WTC11 (cell line): ENCODE data around the gene HMCN1. TPM values are rescaled to one million over a fixed set of nuclear protein-coding genes. Genes with fewer than 3 reads are reported as not detected.
A peak's percentile ranks its signal among the peaks of the same experiment; 100 is the strongest.

Source experiments
- ATAC-seq: fragments of 200-7000 bp; cut with Tn5 transposase; 2 replicates; pipeline ENCODE4 v1.10.0; 2021; ENCODE audit warnings: mild to moderate bottlenecking, moderate library complexity
- CTCF ChIA-PET: fragments of 300-600 bp; sonication (Branson Sonifier 250); formaldehyde crosslinking; loops from one replicate; lab custom pipeline; 2021; ENCODE audit warnings: antibody characterized with exemption; lab: Charles Lee
- POLR2A ChIA-PET: fragments of 350-600 bp; sonication (Branson Sonifier 250); formaldehyde crosslinking; loops from one replicate; lab custom pipeline; 2021; ENCODE audit warnings: antibody characterized with exemption; lab: Charles Lee
- DNase-seq: peaks from one replicate; pipeline ENCODE4 v3.0.0; 2021; ENCODE audit warnings: low spot score
- H3K27ac Mint-ChIP-seq: 2 replicates; pipeline ENCODE4 v1.8.0; 2021; ENCODE audit warnings: mixed read lengths
- H3K27me3 Mint-ChIP-seq: 2 replicates; pipeline ENCODE4 v1.8.0; 2021; ENCODE audit warnings: low read depth, mild to moderate bottlenecking, moderate library complexity, mixed read lengths
- H3K36me3 Mint-ChIP-seq: 2 replicates; pipeline ENCODE4 v1.8.0; 2021; ENCODE audit warnings: mixed read lengths
- H3K4me1 Mint-ChIP-seq: 2 replicates; pipeline ENCODE4 v1.8.0; 2022; ENCODE audit warnings: mixed read lengths
- H3K4me3 Mint-ChIP-seq: 2 replicates; pipeline ENCODE4 v1.8.0; 2021; ENCODE audit warnings: mild to moderate bottlenecking, moderate library complexity, mixed read lengths
- H3K9me3 Mint-ChIP-seq: 2 replicates; pipeline ENCODE4 v1.8.0; 2021; ENCODE audit warnings: mixed read lengths
- ATF1 ChIP-seq: sonication (generic); formaldehyde crosslinking; IDR thresholded peaks from 2 replicates; pipeline ENCODE4 v1.8.1; 2023; ENCODE audit warnings: mild to moderate bottlenecking, moderate library complexity, missing genetic modification reagents
- ESRRA ChIP-seq: sonication (generic); formaldehyde crosslinking; IDR thresholded peaks from 2 replicates; pipeline ENCODE4 v1.8.1; 2022; ENCODE audit warnings: mild to moderate bottlenecking, missing genetic modification reagents, borderline replicate concordance
- FOXK1 ChIP-seq: sonication (generic); formaldehyde crosslinking; IDR thresholded peaks from 2 replicates; pipeline ENCODE4 v1.8.0; 2022; ENCODE audit warnings: mild to moderate bottlenecking, moderate library complexity, missing genetic modification reagents
- FOXP1 ChIP-seq: sonication (generic); formaldehyde crosslinking; IDR thresholded peaks from 2 replicates; pipeline ENCODE4 v1.8.0; 2022; ENCODE audit warnings: missing genetic modification reagents, mild to moderate bottlenecking, moderate library complexity, borderline replicate concordance
- HMGA2 ChIP-seq: fragments of 250-450 bp; sonication (Bioruptor Pico); IDR thresholded peaks from 2 replicates; pipeline ENCODE4 v1.4.0; 2021; ENCODE audit warnings: mild to moderate bottlenecking, moderate library complexity
- JUN ChIP-seq: sonication (generic); formaldehyde crosslinking; IDR thresholded peaks from 2 replicates; pipeline ENCODE4 v1.8.0; 2023; ENCODE audit warnings: mild to moderate bottlenecking, missing genetic modification reagents
- KAT7 ChIP-seq: sonication (generic); formaldehyde crosslinking; IDR thresholded peaks from 2 replicates; pipeline ENCODE4 v1.8.1; 2023; ENCODE audit warnings: missing genetic modification reagents, mild to moderate bottlenecking, borderline replicate concordance
- NR2C2 ChIP-seq: sonication (generic); formaldehyde crosslinking; IDR thresholded peaks from 2 replicates; pipeline ENCODE4 v1.8.0; 2022; ENCODE audit warnings: mild to moderate bottlenecking, missing genetic modification reagents
- NR3C1 ChIP-seq: sonication (generic); formaldehyde crosslinking; conservative IDR thresholded peaks from 2 replicates; pipeline ENCODE4 v1.8.1; 2023; ENCODE audit warnings: low read depth, mild to moderate bottlenecking, missing genetic modification reagents
- ZNF232 ChIP-seq: sonication (generic); formaldehyde crosslinking; IDR thresholded peaks from 2 replicates; pipeline ENCODE4 v1.8.0; 2022; ENCODE audit warnings: mild to moderate bottlenecking, missing genetic modification reagents
- ZNF317 ChIP-seq: sonication (generic); formaldehyde crosslinking; IDR thresholded peaks from 2 replicates; pipeline ENCODE4 v1.8.1; 2023; ENCODE audit warnings: low read depth, mild to moderate bottlenecking, moderate library complexity, missing genetic modification reagents, borderline replicate concordance
- ZNF396 ChIP-seq: fragments of 250-450 bp; sonication (Bioruptor Pico); IDR thresholded peaks from 2 replicates; pipeline ENCODE4 v1.8.0; 2021; ENCODE audit warnings: mild to moderate bottlenecking, moderate library complexity, borderline replicate concordance
- ZNF416 ChIP-seq: fragments of 250-450 bp; sonication (Bioruptor Pico); IDR thresholded peaks from 2 replicates; pipeline ENCODE4 v1.9.0; 2021; ENCODE audit warnings: mild to moderate bottlenecking, inconsistent platforms
- ZNF671 ChIP-seq: fragments of 250-450 bp; sonication (Bioruptor Pico); IDR thresholded peaks from 2 replicates; pipeline ENCODE4 v1.8.0; 2021; ENCODE audit warnings: mild to moderate bottlenecking
- total RNA-seq: library from RNA; stranded (reverse); gene quantifications from 3 replicates; pipeline ENCODE4 v1.2.3, GENCODE V29; 2021
- TF ChIP-seq, protein P1 (sequence below): sonication (generic); formaldehyde crosslinking; IDR thresholded peaks from 2 replicates; pipeline ENCODE4 v1.8.1; 2022; ENCODE audit warnings: low read depth, missing genetic modification reagents, borderline replicate concordance
- TF ChIP-seq, protein P2 (sequence below): fragments of 250-450 bp; sonication (Bioruptor Pico); IDR thresholded peaks from 2 replicates; pipeline ENCODE4 v1.8.0; 2021; ENCODE audit warnings: mild to moderate bottlenecking
- TF ChIP-seq, protein P3 (sequence below): sonication (generic); formaldehyde crosslinking; conservative IDR thresholded peaks from 2 replicates; pipeline ENCODE4 v1.8.1; 2023; ENCODE audit warnings: mild to moderate bottlenecking, low read depth, missing genetic modification reagents, moderate library complexity
- TF ChIP-seq, protein P4 (sequence below): sonication (generic); formaldehyde crosslinking; IDR thresholded peaks from 2 replicates; pipeline ENCODE4 v1.8.1; 2022; ENCODE audit warnings: missing genetic modification reagents, borderline replicate concordance
- TF ChIP-seq, protein P5 (sequence below): fragments of 200-600 bp; IDR thresholded peaks from 2 replicates; pipeline ENCODE4 v1.8.0; 2022; ENCODE audit warnings: antibody characterized with exemption
- TF ChIP-seq, protein P6 (sequence below): fragments of 250-450 bp; sonication (Bioruptor Pico); IDR thresholded peaks from 2 replicates; pipeline ENCODE4 v2.1.2; 2022; ENCODE audit warnings: mild to moderate bottlenecking, moderate library complexity
- TF ChIP-seq, protein P7 (sequence below): sonication (generic); formaldehyde crosslinking; IDR thresholded peaks from 2 replicates; pipeline ENCODE4 v1.8.0; 2022; ENCODE audit warnings: mild to moderate bottlenecking, missing genetic modification reagents
- TF ChIP-seq, protein P8 (sequence below): sonication (generic); formaldehyde crosslinking; IDR thresholded peaks from 2 replicates; pipeline ENCODE4 v1.8.1; 2022; ENCODE audit warnings: mild to moderate bottlenecking, missing genetic modification reagents, moderate library complexity, borderline replicate concordance
- TF ChIP-seq, protein P9 (sequence below): fragments of 250-450 bp; sonication (Bioruptor Pico); IDR thresholded peaks from 2 replicates; pipeline ENCODE4 v1.9.0; 2021; ENCODE audit warnings: mild to moderate bottlenecking

The HMCN1 gene
- total RNA-seq, 1 experiment from 2014 or later: 5.6 TPM

DNA sequence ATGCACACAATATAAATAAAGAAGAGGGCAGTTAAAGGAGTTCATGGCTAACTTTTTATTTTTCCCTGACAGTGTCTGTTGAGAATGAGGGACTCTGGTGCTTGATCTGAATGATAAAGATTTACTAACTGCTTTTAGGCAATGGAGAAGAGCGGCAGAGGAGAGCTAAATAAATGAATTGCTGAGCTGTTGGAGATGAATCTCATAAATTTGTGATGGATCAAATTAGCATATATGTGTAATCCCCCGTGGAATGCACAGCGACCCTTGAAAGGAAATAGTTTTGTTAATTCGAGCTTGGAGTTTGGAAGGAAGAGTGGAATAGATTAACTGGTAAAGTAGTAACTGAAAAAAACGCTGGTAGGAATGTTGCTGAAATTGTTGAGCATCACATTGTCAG is 40.2 kb downstream of the HMCN1 start (continued):
- TF ChIP-seq, protein P1, sequence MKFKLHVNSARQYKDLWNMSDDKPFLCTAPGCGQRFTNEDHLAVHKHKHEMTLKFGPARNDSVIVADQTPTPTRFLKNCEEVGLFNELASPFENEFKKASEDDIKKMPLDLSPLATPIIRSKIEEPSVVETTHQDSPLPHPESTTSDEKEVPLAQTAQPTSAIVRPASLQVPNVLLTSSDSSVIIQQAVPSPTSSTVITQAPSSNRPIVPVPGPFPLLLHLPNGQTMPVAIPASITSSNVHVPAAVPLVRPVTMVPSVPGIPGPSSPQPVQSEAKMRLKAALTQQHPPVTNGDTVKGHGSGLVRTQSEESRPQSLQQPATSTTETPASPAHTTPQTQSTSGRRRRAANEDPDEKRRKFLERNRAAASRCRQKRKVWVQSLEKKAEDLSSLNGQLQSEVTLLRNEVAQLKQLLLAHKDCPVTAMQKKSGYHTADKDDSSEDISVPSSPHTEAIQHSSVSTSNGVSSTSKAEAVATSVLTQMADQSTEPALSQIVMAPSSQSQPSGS (CRISPR knock-in tag): no peak
- TF ChIP-seq, protein P2, sequence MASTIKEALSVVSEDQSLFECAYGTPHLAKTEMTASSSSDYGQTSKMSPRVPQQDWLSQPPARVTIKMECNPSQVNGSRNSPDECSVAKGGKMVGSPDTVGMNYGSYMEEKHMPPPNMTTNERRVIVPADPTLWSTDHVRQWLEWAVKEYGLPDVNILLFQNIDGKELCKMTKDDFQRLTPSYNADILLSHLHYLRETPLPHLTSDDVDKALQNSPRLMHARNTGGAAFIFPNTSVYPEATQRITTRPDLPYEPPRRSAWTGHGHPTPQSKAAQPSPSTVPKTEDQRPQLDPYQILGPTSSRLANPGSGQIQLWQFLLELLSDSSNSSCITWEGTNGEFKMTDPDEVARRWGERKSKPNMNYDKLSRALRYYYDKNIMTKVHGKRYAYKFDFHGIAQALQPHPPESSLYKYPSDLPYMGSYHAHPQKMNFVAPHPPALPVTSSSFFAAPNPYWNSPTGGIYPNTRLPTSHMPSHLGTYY (CRISPR knock-in tag): no peak
- TF ChIP-seq HMGA2: no peak
- TF ChIP-seq ATF1 (CRISPR knock-in tag): no peak
- TF ChIP-seq ZNF671: no peak
- no peak for TF ChIP-seq FOXP1 (CRISPR knock-in tag)
- TF ChIP-seq NR3C1 (CRISPR knock-in tag): no peak
- no peak for TF ChIP-seq NR2C2 (CRISPR knock-in tag)
- TF ChIP-seq ESRRA (CRISPR knock-in tag): no peak

DNA sequence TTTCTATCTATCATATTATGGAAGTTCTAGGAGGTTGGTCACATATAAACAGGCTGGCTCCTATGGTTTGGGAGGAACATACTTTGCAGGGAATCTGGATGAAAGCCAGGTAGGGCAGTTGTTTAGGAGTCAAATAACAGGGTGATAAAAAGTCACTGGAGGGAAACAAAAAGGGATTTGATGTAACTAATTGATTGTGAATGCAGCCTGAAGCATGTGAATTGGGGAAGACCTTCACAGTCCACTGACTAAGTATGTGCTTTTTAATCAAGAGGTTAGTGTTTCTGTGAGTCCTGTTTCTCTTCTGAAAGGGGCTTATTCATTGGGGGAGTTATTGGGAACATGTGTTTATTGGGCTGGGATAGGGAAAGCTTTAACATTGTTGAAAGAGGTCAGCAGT is 41.3 kb downstream of the HMCN1 start:
- ChIA-PET POLR2A (interaction anchor here (0.6 kb wide), 1 partner anchor 77 kb away, joined by 8 read pairs; no protein-coding TSS in a partner anchor), CTCF (interaction anchor here (1.3 kb wide), 1 partner anchor 38 kb away, joined by 3 read pairs; no protein-coding TSS in a partner anchor)
- ATAC-seq (peak; percentile 72), DNase-seq (no peak)
- Mint-ChIP-seq H3K4me1 (peaks cover 26% of the 10 kb centered on the region), H3K9me3 (peaks cover 8% of the 10 kb centered on the region), H3K4me3 (no peak overlapping the region), H3K27me3 (no peaks in the 10 kb centered on the region), H3K27ac (peak overlapping the region; percentile 18), H3K36me3 (peaks cover 6% of the 10 kb centered on the region; the same call in 1 of the 2 replicates)
- TF ChIP-seq, protein P3, sequence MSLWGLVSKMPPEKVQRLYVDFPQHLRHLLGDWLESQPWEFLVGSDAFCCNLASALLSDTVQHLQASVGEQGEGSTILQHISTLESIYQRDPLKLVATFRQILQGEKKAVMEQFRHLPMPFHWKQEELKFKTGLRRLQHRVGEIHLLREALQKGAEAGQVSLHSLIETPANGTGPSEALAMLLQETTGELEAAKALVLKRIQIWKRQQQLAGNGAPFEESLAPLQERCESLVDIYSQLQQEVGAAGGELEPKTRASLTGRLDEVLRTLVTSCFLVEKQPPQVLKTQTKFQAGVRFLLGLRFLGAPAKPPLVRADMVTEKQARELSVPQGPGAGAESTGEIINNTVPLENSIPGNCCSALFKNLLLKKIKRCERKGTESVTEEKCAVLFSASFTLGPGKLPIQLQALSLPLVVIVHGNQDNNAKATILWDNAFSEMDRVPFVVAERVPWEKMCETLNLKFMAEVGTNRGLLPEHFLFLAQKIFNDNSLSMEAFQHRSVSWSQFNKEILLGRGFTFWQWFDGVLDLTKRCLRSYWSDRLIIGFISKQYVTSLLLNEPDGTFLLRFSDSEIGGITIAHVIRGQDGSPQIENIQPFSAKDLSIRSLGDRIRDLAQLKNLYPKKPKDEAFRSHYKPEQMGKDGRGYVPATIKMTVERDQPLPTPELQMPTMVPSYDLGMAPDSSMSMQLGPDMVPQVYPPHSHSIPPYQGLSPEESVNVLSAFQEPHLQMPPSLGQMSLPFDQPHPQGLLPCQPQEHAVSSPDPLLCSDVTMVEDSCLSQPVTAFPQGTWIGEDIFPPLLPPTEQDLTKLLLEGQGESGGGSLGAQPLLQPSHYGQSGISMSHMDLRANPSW (CRISPR knock-in tag): no peak
- TF ChIP-seq, protein P4, sequence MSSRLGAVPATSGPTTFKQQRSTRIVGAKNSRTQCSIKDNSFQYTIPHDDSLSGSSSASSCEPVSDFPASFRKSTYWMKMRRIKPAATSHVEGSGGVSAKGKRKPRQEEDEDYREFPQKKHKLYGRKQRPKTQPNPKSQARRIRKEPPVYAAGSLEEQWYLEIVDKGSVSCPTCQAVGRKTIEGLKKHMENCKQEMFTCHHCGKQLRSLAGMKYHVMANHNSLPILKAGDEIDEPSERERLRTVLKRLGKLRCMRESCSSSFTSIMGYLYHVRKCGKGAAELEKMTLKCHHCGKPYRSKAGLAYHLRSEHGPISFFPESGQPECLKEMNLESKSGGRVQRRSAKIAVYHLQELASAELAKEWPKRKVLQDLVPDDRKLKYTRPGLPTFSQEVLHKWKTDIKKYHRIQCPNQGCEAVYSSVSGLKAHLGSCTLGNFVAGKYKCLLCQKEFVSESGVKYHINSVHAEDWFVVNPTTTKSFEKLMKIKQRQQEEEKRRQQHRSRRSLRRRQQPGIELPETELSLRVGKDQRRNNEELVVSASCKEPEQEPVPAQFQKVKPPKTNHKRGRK: no peak
- TF ChIP-seq ZNF396 (CRISPR knock-in tag): no peak
- TF ChIP-seq FOXK1: no peak
- no peak for TF ChIP-seq ZNF416 (CRISPR knock-in tag)
- no peak for TF ChIP-seq KAT7 (CRISPR knock-in tag)
- TF ChIP-seq, protein P5, sequence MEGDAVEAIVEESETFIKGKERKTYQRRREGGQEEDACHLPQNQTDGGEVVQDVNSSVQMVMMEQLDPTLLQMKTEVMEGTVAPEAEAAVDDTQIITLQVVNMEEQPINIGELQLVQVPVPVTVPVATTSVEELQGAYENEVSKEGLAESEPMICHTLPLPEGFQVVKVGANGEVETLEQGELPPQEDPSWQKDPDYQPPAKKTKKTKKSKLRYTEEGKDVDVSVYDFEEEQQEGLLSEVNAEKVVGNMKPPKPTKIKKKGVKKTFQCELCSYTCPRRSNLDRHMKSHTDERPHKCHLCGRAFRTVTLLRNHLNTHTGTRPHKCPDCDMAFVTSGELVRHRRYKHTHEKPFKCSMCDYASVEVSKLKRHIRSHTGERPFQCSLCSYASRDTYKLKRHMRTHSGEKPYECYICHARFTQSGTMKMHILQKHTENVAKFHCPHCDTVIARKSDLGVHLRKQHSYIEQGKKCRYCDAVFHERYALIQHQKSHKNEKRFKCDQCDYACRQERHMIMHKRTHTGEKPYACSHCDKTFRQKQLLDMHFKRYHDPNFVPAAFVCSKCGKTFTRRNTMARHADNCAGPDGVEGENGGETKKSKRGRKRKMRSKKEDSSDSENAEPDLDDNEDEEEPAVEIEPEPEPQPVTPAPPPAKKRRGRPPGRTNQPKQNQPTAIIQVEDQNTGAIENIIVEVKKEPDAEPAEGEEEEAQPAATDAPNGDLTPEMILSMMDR: no peak
- no peak for TF ChIP-seq ZNF317 (CRISPR knock-in tag)
- TF ChIP-seq, protein P6, sequence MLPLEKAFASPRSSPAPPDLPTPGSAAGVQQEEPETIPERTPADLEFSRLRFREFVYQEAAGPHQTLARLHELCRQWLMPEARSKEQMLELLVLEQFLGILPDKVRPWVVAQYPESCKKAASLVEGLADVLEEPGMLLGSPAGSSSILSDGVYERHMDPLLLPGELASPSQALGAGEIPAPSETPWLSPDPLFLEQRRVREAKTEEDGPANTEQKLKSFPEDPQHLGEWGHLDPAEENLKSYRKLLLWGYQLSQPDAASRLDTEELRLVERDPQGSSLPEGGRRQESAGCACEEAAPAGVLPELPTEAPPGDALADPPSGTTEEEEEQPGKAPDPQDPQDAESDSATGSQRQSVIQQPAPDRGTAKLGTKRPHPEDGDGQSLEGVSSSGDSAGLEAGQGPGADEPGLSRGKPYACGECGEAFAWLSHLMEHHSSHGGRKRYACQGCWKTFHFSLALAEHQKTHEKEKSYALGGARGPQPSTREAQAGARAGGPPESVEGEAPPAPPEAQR (CRISPR knock-in tag): no peak
- TF ChIP-seq, protein P7, sequence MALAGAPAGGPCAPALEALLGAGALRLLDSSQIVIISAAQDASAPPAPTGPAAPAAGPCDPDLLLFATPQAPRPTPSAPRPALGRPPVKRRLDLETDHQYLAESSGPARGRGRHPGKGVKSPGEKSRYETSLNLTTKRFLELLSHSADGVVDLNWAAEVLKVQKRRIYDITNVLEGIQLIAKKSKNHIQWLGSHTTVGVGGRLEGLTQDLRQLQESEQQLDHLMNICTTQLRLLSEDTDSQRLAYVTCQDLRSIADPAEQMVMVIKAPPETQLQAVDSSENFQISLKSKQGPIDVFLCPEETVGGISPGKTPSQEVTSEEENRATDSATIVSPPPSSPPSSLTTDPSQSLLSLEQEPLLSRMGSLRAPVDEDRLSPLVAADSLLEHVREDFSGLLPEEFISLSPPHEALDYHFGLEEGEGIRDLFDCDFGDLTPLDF (CRISPR knock-in tag): no peak
- TF ChIP-seq JUN (CRISPR knock-in tag): no peak
- TF ChIP-seq, protein P8, sequence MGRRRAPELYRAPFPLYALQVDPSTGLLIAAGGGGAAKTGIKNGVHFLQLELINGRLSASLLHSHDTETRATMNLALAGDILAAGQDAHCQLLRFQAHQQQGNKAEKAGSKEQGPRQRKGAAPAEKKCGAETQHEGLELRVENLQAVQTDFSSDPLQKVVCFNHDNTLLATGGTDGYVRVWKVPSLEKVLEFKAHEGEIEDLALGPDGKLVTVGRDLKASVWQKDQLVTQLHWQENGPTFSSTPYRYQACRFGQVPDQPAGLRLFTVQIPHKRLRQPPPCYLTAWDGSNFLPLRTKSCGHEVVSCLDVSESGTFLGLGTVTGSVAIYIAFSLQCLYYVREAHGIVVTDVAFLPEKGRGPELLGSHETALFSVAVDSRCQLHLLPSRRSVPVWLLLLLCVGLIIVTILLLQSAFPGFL: no peak
- no peak for TF ChIP-seq ZNF232 (CRISPR knock-in tag)
- no peak for TF ChIP-seq ESRRA (CRISPR knock-in tag)
- TF ChIP-seq, protein P9, sequence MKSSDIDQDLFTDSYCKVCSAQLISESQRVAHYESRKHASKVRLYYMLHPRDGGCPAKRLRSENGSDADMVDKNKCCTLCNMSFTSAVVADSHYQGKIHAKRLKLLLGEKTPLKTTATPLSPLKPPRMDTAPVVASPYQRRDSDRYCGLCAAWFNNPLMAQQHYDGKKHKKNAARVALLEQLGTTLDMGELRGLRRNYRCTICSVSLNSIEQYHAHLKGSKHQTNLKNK (CRISPR knock-in tag): no peak
